PFSK-1 (cell line): Measurements from ENCODE around the gene COX4I1.

Source experiments
- POLR2AphosphoS5 ChIP-seq: IDR thresholded peaks from 2 replicates; pipeline ENCODE4 v1.6.1; 2012; ENCODE audit warnings: low read depth, mild to moderate bottlenecking, control low read depth, low read length, moderate library complexity
- REST ChIP-seq, 2 experiments: IDR thresholded peaks; 2 replicates each; pipeline versions ENCODE4 v1.6.1 to v1.8.0; 2011 to 2012; ENCODE audit warnings: low read depth in 2 of 2, low read length in 2 of 2, control low read depth in 1 of 2, inconsistent platforms in 1 of 2, mild to moderate bottlenecking in 1 of 2, moderate library complexity in 1 of 2; ENCODE audit not compliant: insufficient read depth in 1 of 2
- SIN3A ChIP-seq: IDR thresholded peaks from 2 replicates; pipeline ENCODE4 v1.6.1; 2012; ENCODE audit warnings: mild to moderate bottlenecking, low read length, moderate library complexity, borderline replicate concordance; ENCODE audit not compliant: insufficient read depth

- TF ChIP-seq POLR2AphosphoS5 (no peak), REST (IDR thresholded peaks at IDR 0.05; ENCODE audit: insufficient read depth in 1 of 2, low read depth in 2 of 2, low read length in 2 of 2) (no peak), SIN3A (no peak)
These were observed 6.0 kb downstream of the COX4I1 start for GRCh38 chr16:85805442-85806045.
